HUES64 (cell line): Measurements from ENCODE around the gene SLC30A7.
"Not testable (repeated sequence)": the region's sequence is repeated elsewhere in the genome, so short reads cannot be mapped to it uniquely, and the experiment has no call there.

ENCODE experiments used
- H3K27ac ChIP-seq: 2 replicates; pipeline ENCODE4 v1.7.0; 2013; ENCODE audit warnings: low read depth, low read length, inconsistent platforms
- H3K27me3 ChIP-seq: 2 replicates; pipeline ENCODE4 v1.6.1; 2013; ENCODE audit warnings: mild to moderate bottlenecking, low read length; ENCODE audit not compliant: insufficient read depth
- H3K36me3 ChIP-seq: 2 replicates; pipeline ENCODE4 v1.6.1; 2013; ENCODE audit warnings: mild to moderate bottlenecking, low read length; ENCODE audit not compliant: insufficient read depth
- H3K4me1 ChIP-seq: 2 replicates; pipeline ENCODE4 v1.6.1; 2013; ENCODE audit warnings: mild to moderate bottlenecking, low read length, moderate library complexity; ENCODE audit not compliant: insufficient read depth
- H3K4me3 ChIP-seq: 2 replicates; pipeline ENCODE4 v1.5.1; 2013; ENCODE audit warnings: mild to moderate bottlenecking, low read length, moderate library complexity
- H3K9ac ChIP-seq: 2 replicates; pipeline ENCODE4 v1.6.1; 2013; ENCODE audit warnings: mild to moderate bottlenecking, low read depth, low read length
- H3K9me3 ChIP-seq: 2 replicates; pipeline ENCODE4 v1.6.1; 2013; ENCODE audit warnings: low read depth, low read length; ENCODE audit not compliant: insufficient read depth
- WGBS: fragments of 150-250, 120-280 bp; methylation state at CpG from one replicate; pipeline ENCODE4 v1.1.7; 2013; ENCODE audit warnings: missing lambda C conversion rate; 5-methylcytosine and 5-hydroxymethylcytosine counted together

SLC30A7 gene

DNA sequence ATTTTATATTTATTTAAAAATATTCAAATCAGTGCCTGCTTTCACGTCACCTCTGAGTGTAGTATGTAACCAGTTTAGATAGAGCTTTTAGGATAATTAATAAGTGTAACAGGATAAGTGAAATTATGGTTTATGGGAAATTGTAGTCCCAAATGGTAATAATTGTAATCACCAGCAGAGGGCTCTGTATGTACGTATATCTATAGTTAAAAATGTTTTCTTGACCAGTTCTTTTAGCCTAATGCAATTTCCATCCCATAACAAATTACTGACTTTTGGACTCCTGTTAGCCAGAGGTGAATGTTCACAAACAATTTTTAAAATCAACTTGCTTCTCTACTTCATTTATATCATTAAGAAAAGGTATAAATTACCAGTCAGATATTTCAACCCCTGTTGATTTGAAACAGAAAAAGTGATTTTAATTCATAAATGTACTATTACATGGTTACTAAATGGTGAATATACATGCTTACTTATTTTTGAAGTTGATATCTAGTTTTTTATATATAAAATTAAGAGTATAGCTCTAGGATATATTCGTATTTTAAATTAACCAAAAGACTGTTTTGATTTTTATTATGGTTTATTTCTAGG is 25.3 kb downstream of the SLC30A7 start:
- H3K4me3 ChIP-seq: no peak overlapping the region
- H3K36me3 ChIP-seq: peaks cover 85% of the 10 kb centered on the region
- no peak overlapping the region for H3K9ac ChIP-seq
- H3K27ac ChIP-seq: no peak overlapping the region
- no peaks in the 10 kb centered on the region for H3K4me1 ChIP-seq
- no peaks in the 10 kb centered on the region for H3K9me3 ChIP-seq
- WGBS: 56% methylated on average over 1 of the region's 3 CpGs
- H3K27me3 ChIP-seq: no peaks in the 10 kb centered on the region

DNA sequence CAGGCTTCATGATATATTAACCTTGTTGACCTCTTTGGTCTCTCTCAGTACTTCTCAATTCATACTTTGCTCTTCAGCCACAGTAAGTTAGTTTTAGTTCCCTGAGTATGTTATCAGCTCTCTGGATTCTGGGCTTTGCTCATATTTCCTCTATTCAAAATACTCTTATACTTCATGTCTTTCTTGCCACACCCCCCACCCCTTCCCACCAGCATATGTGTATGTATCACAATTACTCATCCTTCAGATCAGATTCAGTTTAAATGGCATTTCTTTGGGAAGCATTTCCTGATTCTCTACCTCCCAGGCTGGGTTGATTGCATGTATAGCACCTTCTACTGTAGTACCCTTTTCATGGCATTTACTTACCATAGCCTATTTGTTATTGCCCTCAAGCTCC is 28.3 kb downstream of the SLC30A7 start:
- Histone ChIP-seq H3K4me3 (no peak overlapping the region), H3K27ac (no peak overlapping the region), H3K27me3 (no peaks in the 10 kb centered on the region), H3K9ac (no peak overlapping the region), H3K36me3 (peaks cover 64% of the 10 kb centered on the region), H3K9me3 (no peaks in the 10 kb centered on the region), H3K4me1 (no peaks in the 10 kb centered on the region)

DNA sequence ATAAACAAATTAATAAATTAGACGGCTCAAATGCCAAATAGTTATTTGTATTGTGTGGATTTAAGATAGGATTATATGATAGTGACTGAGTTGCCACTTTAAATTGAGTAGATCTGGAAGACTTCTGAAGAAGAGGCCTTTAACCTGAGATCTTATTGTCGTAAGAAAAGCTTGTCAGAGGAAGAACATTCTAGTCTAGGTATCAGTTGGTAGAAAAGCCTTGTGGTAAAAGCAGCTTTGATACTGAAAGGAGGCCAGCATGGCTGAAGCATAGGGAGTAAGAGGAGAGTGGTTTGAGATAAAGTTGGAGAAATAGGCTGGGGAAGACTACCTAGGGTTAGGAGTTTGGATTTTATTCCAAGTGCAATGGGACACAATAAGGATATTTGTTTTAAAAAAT is 29.1 kb downstream of the SLC30A7 start:
- Histone ChIP-seq H3K4me3 (no peak overlapping the region), H3K27ac (no peak overlapping the region), H3K4me1 (no peaks in the 10 kb centered on the region), H3K27me3 (no peaks in the 10 kb centered on the region), H3K9me3 (no peaks in the 10 kb centered on the region), H3K9ac (no peak overlapping the region), H3K36me3 (peaks cover 63% of the 10 kb centered on the region)
- WGBS: 93% methylated on average over 2 of the region's 2 CpGs

DNA sequence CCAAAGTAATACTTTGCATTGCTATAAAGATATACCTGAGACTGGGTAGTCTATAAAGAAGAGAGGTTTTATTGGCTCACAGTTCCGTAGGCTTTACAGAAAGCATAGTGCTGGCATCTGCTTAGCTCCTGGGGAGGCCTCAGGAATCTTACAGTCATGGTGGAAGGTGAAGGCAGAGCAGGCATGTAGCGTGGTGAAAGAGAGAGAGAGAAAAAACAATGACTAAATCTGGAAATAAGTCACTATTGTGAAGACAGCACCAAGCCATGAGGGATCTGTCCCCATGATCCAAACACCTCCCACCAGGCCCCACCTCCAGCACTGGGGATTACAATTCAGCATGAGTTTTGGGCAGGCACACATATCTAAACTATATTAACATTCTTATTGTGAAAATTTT is 30.4 kb downstream of the SLC30A7 start:
- Histone ChIP-seq H3K9ac (no peak overlapping the region), H3K27me3 (no peaks in the 10 kb centered on the region), H3K27ac (no peak overlapping the region), H3K4me1 (no peaks in the 10 kb centered on the region), H3K36me3 (peaks cover 64% of the 10 kb centered on the region), H3K4me3 (no peak overlapping the region), H3K9me3 (no peaks in the 10 kb centered on the region)
- WGBS: 93% methylated on average over 2 of the region's 2 CpGs

DNA sequence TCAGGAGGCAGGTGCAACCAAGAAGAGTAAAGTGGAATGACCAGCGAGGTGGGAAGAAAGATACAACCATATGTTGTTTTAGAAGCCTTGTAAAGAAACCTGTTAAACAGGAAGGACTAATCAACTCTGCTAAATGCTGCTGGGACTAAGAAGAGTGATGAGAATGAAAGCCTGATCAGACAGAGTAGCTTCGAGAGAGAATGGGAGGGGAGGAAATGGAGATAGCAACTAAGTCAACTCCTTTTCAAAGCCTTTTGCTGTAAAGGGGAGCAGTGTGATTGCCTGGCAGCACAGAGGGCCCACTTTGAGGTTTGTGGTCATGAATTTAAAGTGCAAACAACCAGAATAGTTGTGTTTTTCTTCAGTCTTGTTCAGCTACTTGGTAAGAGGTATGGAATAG is 31.4 kb downstream of the SLC30A7 start:
- no peaks in the 10 kb centered on the region for H3K4me1 ChIP-seq
- peaks cover 59% of the 10 kb centered on the region for H3K36me3 ChIP-seq
- H3K9me3 ChIP-seq: no peaks in the 10 kb centered on the region
- 80% methylated on average over 2 of the region's 2 CpGs for WGBS
- H3K27ac ChIP-seq: no peak overlapping the region
- no peaks in the 10 kb centered on the region for H3K27me3 ChIP-seq
- no peak overlapping the region for H3K9ac ChIP-seq
- no peak overlapping the region for H3K4me3 ChIP-seq

DNA sequence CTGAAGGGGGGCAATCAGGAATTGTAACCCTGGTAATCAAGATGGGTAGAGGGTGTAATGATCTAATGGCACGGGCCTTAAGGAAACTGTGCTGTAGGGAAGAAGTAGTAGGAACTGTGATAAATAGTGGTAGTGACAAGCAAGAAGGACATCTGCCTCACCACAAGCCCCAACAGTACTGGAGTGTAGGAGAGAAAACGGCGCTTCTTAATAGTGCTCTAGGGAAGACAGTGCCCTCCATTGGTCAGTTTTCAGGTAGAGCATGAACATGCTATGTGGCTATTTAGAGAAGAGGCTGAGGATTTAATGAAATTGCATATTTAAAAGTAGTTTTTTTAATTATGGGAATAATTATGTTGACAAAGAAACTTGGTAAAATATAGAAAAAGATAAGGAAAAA is 32.2 kb downstream of the SLC30A7 start:
- peaks cover 57% of the 10 kb centered on the region for H3K36me3 ChIP-seq
- no peaks in the 10 kb centered on the region for H3K4me1 ChIP-seq
- H3K27ac ChIP-seq: no peak overlapping the region
- no peak overlapping the region for H3K4me3 ChIP-seq
- WGBS: 81% methylated on average over 3 of the region's 3 CpGs
- H3K9me3 ChIP-seq: no peaks in the 10 kb centered on the region
- H3K27me3 ChIP-seq: no peaks in the 10 kb centered on the region
- no peak overlapping the region for H3K9ac ChIP-seq

DNA sequence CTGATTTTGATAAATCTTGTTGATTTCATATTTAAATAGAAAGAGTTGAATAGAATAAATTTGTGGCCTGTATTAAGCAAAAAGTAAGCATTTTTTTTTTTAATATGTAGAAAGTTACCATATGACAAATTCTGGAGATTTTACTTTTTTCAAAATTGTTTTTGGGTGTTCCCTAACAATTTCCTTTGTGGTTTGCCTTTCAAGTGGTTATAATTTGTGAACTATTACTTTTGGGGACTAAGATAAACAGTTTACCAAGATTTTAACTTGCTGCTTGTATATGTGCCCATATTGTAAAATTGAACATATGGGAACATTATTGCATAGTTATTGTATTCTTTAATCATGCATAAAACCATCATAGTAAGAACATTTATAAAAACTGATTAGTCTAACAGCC is 34.6 kb downstream of the SLC30A7 start:
- Histone ChIP-seq H3K36me3 (peaks cover 39% of the 10 kb centered on the region), H3K9me3 (no peaks in the 10 kb centered on the region), H3K27ac (no peak overlapping the region), H3K4me3 (no peak overlapping the region), H3K27me3 (no peaks in the 10 kb centered on the region), H3K9ac (no peak overlapping the region), H3K4me1 (no peaks in the 10 kb centered on the region)

DNA sequence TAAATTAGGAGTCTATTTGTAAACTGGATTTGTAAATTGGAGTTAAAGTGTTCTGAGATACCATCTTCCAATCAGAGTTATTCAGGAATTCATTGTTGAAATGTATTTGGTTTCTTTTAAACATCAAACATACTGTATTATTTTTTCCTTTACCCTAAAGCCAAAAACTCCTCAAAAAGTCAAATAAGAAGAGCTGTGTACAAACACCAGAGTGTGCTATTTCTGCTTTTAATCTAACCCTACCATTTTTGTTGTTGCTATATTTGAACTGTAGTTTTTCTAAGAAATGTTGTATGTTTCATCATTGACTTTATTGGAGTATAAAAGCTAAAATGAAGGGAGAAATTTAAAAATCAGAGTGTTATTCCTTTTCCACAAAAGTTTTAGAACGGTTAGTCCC is 35.8 kb downstream of the SLC30A7 start:
- no peak overlapping the region for H3K4me3 ChIP-seq
- H3K27ac ChIP-seq: no peak overlapping the region
- no peaks in the 10 kb centered on the region for H3K9me3 ChIP-seq
- H3K36me3 ChIP-seq: peaks cover 39% of the 10 kb centered on the region
- H3K27me3 ChIP-seq: no peaks in the 10 kb centered on the region
- no peak overlapping the region for H3K9ac ChIP-seq
- 96% methylated on average over 1 of the region's 1 CpG for WGBS
- H3K4me1 ChIP-seq: no peaks in the 10 kb centered on the region

DNA sequence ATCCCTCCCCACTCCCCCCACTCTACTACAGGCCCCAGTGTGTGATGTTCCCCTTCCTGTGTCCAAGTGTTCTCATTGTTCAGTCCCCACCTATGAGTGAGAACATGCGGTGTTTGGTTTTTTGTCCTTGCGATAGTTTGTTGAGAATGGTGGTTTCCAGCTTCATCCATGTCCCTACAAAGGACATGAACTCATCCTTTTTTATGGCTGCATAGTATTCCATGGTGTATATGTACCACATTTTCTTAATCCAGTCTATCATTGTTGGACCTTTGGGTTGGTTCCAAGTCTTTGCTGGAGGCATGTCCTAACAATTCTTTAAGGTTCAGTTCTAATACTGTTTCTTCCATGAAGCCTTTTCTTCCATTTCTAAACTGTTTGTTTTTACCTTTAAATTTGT is 37.7 kb downstream of the SLC30A7 start:
- not testable (repeated sequence) for H3K27me3 ChIP-seq, H3K9me3 ChIP-seq, H3K9ac ChIP-seq, H3K4me3 ChIP-seq, H3K27ac ChIP-seq, H3K4me1 ChIP-seq
- no CpG with 5 or more reads among the region's 2 CpGs for WGBS
- H3K36me3 ChIP-seq: peaks cover 57% of the 10 kb centered on the region

DNA sequence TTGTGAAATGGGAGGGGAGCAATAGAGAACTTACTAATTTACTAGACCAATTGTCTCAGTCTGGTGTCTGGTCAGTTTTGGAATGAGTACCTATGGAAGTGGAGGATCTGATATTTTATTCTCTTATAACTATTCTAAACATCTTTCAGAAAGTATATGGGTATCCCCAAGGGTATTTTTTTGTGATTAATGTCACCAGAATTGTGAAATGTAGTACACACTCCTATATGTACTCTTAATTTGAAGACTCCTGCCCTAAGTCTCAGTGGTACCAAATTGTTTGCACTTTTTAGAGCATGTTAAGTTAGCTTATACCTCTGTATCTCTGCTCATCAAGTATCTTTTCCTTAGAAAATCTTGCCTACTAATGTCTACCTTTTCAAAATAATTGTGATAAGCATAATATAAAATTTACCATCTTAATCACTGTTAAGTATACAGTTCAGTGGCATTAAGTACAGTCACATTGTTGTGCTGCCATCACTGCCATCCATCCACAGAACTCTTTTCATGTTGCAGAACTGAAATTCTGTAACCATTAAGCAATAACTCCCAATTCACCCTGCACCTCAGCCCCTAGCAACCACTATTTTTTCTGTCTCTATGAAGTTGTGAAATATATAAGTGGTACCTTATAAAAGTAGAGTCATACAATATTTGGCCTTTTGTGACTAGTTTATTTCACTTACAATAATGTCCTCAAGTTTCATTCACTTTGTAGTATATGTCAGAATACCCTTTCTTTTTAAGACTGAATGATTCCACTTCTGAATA is 40.5 kb downstream of the SLC30A7 start:
- Histone ChIP-seq H3K4me3 (no peak overlapping the region), H3K9ac (no peak overlapping the region), H3K27ac (no peak overlapping the region), H3K9me3 (peaks cover 6% of the 10 kb centered on the region; the same call in 1 of the 2 replicates), H3K4me1 (no peaks in the 10 kb centered on the region), H3K36me3 (peaks cover 47% of the 10 kb centered on the region), H3K27me3 (no peaks in the 10 kb centered on the region)

DNA sequence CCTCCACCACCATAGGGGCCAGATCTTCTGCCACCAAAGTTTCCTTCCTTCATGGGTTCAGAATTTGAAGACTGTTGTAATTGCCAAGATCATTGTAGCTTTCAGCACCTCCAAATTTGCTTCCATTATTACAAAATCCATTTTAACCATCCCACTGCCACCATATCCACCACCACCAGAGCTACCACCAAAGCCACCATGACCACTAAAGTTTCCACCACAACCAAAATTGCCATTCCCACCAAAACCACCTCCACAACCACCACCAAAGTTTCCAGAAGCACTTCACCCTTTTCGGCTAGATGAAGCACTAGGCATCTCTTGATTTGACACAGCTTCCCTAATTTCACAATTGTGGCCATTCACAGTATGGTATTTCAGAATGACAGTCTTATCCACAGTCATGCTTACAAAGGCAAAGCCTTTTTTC is 45.2 kb downstream of the SLC30A7 start:
- Histone ChIP-seq H3K27ac (no peak overlapping the region), H3K27me3 (no peaks in the 10 kb centered on the region), H3K9ac (no peak overlapping the region), H3K4me3 (no peak overlapping the region), H3K36me3 (peaks cover 58% of the 10 kb centered on the region), H3K9me3 (peaks cover 6% of the 10 kb centered on the region; the same call in 1 of the 2 replicates), H3K4me1 (no peaks in the 10 kb centered on the region)
- 95% methylated on average over 1 of the region's 1 CpG for WGBS
